ENCODE results near the gene PLXDC2.

DNA sequence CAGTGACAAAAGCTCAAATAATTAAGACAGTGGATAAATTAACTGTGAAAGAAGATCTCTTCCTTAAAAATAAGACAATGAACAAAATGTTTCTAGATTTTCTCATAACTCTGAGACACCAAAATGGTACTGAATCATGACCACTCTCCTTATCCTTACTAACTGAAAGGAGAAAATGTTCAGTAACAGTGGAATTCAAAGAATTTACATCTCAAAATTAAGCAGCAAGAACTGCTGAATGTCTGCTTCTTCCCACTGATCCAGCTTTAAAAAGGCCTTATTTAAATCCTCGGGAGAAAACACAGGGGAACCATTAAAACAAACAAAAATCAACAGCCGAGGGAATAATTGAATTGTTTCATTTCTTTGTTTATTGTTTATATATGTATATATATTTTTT lies 27.3 kb upstream of the PLXDC2 start:
- TF ChIP-seq, protein P1, sequence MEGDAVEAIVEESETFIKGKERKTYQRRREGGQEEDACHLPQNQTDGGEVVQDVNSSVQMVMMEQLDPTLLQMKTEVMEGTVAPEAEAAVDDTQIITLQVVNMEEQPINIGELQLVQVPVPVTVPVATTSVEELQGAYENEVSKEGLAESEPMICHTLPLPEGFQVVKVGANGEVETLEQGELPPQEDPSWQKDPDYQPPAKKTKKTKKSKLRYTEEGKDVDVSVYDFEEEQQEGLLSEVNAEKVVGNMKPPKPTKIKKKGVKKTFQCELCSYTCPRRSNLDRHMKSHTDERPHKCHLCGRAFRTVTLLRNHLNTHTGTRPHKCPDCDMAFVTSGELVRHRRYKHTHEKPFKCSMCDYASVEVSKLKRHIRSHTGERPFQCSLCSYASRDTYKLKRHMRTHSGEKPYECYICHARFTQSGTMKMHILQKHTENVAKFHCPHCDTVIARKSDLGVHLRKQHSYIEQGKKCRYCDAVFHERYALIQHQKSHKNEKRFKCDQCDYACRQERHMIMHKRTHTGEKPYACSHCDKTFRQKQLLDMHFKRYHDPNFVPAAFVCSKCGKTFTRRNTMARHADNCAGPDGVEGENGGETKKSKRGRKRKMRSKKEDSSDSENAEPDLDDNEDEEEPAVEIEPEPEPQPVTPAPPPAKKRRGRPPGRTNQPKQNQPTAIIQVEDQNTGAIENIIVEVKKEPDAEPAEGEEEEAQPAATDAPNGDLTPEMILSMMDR (IDR thresholded peaks at IDR 0.05; ENCODE audit: low read depth, low read length, poor library complexity, severe bottlenecking): no peak
- TF ChIP-seq EZH2phosphoT487 (IDR thresholded peaks at IDR 0.05; ENCODE audit: borderline replicate concordance, low read length): no peak
